ENCODE results near the gene GP9.

GRCh38 chr3:129013491-129013891 is 47.1 kb upstream of the GP9 start:
- TF ChIP-seq, protein P1, sequence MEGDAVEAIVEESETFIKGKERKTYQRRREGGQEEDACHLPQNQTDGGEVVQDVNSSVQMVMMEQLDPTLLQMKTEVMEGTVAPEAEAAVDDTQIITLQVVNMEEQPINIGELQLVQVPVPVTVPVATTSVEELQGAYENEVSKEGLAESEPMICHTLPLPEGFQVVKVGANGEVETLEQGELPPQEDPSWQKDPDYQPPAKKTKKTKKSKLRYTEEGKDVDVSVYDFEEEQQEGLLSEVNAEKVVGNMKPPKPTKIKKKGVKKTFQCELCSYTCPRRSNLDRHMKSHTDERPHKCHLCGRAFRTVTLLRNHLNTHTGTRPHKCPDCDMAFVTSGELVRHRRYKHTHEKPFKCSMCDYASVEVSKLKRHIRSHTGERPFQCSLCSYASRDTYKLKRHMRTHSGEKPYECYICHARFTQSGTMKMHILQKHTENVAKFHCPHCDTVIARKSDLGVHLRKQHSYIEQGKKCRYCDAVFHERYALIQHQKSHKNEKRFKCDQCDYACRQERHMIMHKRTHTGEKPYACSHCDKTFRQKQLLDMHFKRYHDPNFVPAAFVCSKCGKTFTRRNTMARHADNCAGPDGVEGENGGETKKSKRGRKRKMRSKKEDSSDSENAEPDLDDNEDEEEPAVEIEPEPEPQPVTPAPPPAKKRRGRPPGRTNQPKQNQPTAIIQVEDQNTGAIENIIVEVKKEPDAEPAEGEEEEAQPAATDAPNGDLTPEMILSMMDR (conservative IDR thresholded peaks at IDR 0.05 in 1 of 2, IDR thresholded peaks at IDR 0.05 in 1 of 2; ENCODE audit: low read depth in 1 of 2, low read length in 2 of 2) = no peak
- no peak for TF ChIP-seq EZH2 (IDR thresholded peaks at IDR 0.05; ENCODE audit: low read length, missing control alignments)

All from fibroblast of lung (primary cell).